Esophagus squamous epithelium (tissue), 5 donors: ENCODE results near the gene ZNF792. TPM values are rescaled to one million over a fixed set of nuclear protein-coding genes. Genes with fewer than 3 reads are reported as not detected.
A peak's percentile ranks its signal among the peaks of the same experiment; 100 is the strongest.

Experiments used
- DNase-seq: peaks from one replicate; lab custom pipeline; 2025; lab: John Stamatoyannopoulos, UW
- H3K27ac ChIP-seq, 4 donors: fragments of 200-600 bp; sonication (generic); one replicate each; pipeline ENCODE4 v1.5.1; 2016 to 2019; ENCODE audit warnings: mild to moderate bottlenecking in 1 of 4
- H3K27me3 ChIP-seq, 4 donors: fragments of 200-600 bp; sonication (generic); 1 replicate in 3 of 4; 2 replicates in 1 of 4; pipeline versions ENCODE4 v1.5.1 to v1.6.0; 2017 to 2021; ENCODE audit warnings: antibody characterized with exemption in 1 of 4
- H3K36me3 ChIP-seq, 3 donors: fragments of 200-600 bp; sonication (generic); one replicate each; pipeline ENCODE4 v1.5.1; 2016 to 2019
- H3K4me1 ChIP-seq, 3 donors: fragments of 200-600 bp; sonication (generic); one replicate each; pipeline ENCODE4 v1.5.1; 2017 to 2019
- H3K4me3 ChIP-seq, 4 donors: fragments of 200-600 bp; sonication (generic); 1 replicate in 3 of 4; 2 replicates in 1 of 4; pipeline ENCODE4 v1.5.1; 2016 to 2019; ENCODE audit warnings: mild to moderate bottlenecking in 2 of 4, moderate library complexity in 1 of 4
- H3K9me3 ChIP-seq, 3 donors: fragments of 200-600 bp; sonication (generic); one replicate each; pipeline ENCODE4 v1.5.1; 2016 to 2019
- CTCF ChIP-seq, 6 experiments: fragments of 450-650 bp in 4 of 6; fragments of 200-600 bp in 2 of 6; sonication (generic) in 2 of 6; IDR thresholded peaks; one replicate each; pipeline ENCODE4 v1.5.1; 2016 to 2019; ENCODE audit warnings: antibody characterized with exemption in 6 of 6, mild to moderate bottlenecking in 4 of 6, moderate library complexity in 4 of 6
- POLR2A ChIP-seq, 4 donors: fragments of 450-650 bp; IDR thresholded peaks; one replicate each; pipeline ENCODE4 v1.6.1; 2017; ENCODE audit warnings: antibody characterized with exemption in 4 of 4, mild to moderate bottlenecking in 4 of 4, moderate library complexity in 3 of 4
- WGBS, 2 donors: methylation state at CpG; one replicate each; pipeline ENCODE4 v1.1.5; 2018; 5-methylcytosine and 5-hydroxymethylcytosine counted together
- intact Hi-C: fragments of 100-400 bp; cut with DNase I; formaldehyde crosslinking; loops from one replicate; pipeline ENCODE4 v1.15.0; 2022
- total RNA-seq, 4 donors: library from RNA; depleted of rRNA; stranded (reverse); fragments of >200 nt; gene quantifications; one replicate each; pipeline ENCODE4 v1.1.0, GENCODE V29; 2016
- donor health status: DM: yes; HTN: yes; CAD: no.

ZNF792 gene
- total RNA-seq, 4 donors from 2014 or later, result 1.0 to 4.6 (median 2.7) TPM

GRCh38 chr19:34990578-34991192 is 26.7 kb upstream of the ZNF792 start:
- H3K4me3 ChIP-seq, result no peak overlapping the region
- H3K36me3 ChIP-seq, result no peaks in the 10 kb centered on the region
- H3K9me3 ChIP-seq, result no peaks in the 10 kb centered on the region
- WGBS, 2 donors, result 31 to 52% methylated on average over 11 to 12 of the region's 13 CpGs
- H3K27ac ChIP-seq, result no peak overlapping the region
- H3K27me3 ChIP-seq, result no peaks in the 10 kb centered on the region
- H3K4me1 ChIP-seq, result peaks cover 0 to 20% (median 0%) of the 10 kb centered on the region in 3 donors
- intact Hi-C loops, result no loop called here
- DNase-seq, result no peak
- no peak for TF ChIP-seq CTCF (IDR thresholded peaks at IDR 0.05)
- no peak for TF ChIP-seq POLR2A (IDR thresholded peaks at IDR 0.05)

- Histone ChIP-seq H3K9me3 (no peaks in the 10 kb centered on the region), H3K27ac (no peak overlapping the region), H3K27me3 (no peaks in the 10 kb centered on the region), H3K36me3 (no peaks in the 10 kb centered on the region), H3K4me3 (no peak overlapping the region), H3K4me1 (peaks cover 0 to 15% (median 0%) of the 10 kb centered on the region in 3 donors)
- 67 to 72% methylated on average over 3 to 5 of the region's 6 CpGs for WGBS, 2 donors
- intact Hi-C loops, result no loop called here
- DNase-seq, result no peak
- TF ChIP-seq CTCF (IDR thresholded peaks at IDR 0.05) (no peak), POLR2A (IDR thresholded peaks at IDR 0.05) (no peak)
These were observed 25.3 kb upstream of the ZNF792 start for GRCh38 chr19:34989298-34989697.

GRCh38 chr19:34988119-34988518 is 24.1 kb upstream of the ZNF792 start:
- Histone ChIP-seq H3K4me1 (peaks cover 0 to 12% (median 0%) of the 10 kb centered on the region in 3 donors), H3K27ac (no peak overlapping the region), H3K27me3 (no peaks in the 10 kb centered on the region), H3K4me3 (no peak overlapping the region), H3K36me3 (no peaks in the 10 kb centered on the region), H3K9me3 (no peaks in the 10 kb centered on the region)
- intact Hi-C loops, result no loop called here
- no peak for DNase-seq
- WGBS, 2 donors, result 92 to 100% methylated on average over 1 of the region's 1 CpG
- no peak for TF ChIP-seq POLR2A (IDR thresholded peaks at IDR 0.05)

GRCh38 chr19:34985249-34986022 is 21.4 kb upstream of the ZNF792 start:
- 16% methylated on average over 6 of the region's 7 CpGs for WGBS, 2 donors
- Histone ChIP-seq H3K4me1 (peaks cover 0 to 12% (median 0%) of the 10 kb centered on the region in 3 donors), H3K4me3 (no peak overlapping the region), H3K9me3 (no peaks in the 10 kb centered on the region), H3K36me3 (no peaks in the 10 kb centered on the region), H3K27ac (peak overlapping the region in 1 of 4 donors; percentile 39), H3K27me3 (no peaks in the 10 kb centered on the region)
- TF ChIP-seq CTCF (IDR thresholded peaks at IDR 0.05) (no peak), POLR2A (IDR thresholded peaks at IDR 0.05) (no peak)
- intact Hi-C loops, result no loop called here
- DNase-seq, result no peak

GRCh38 chr19:34984287-34984686 is 20.3 kb upstream of the ZNF792 start:
- no peak for DNase-seq
- no peaks in the 10 kb centered on the region for H3K27me3 ChIP-seq
- no peak overlapping the region for H3K27ac ChIP-seq
- H3K4me1 ChIP-seq, result peaks cover 0 to 12% (median 0%) of the 10 kb centered on the region in 3 donors
- H3K9me3 ChIP-seq, result no peaks in the 10 kb centered on the region
- TF ChIP-seq POLR2A (IDR thresholded peaks at IDR 0.05) (no peak), CTCF (IDR thresholded peaks at IDR 0.05) (no peak)
- H3K4me3 ChIP-seq, result no peak overlapping the region
- 66 to 84% methylated on average over 3 of the region's 3 CpGs for WGBS, 2 donors
- intact Hi-C loops, result no loop called here
- no peaks in the 10 kb centered on the region for H3K36me3 ChIP-seq
